GM12892 (cell line): ENCODE data around the gene MAOA.

Experiments used
- POLR2A ChIP-seq: IDR thresholded peaks from 2 replicates; pipeline ENCODE4 v1.6.1; 2011; ENCODE audit warnings: low read depth, low read length, control low read depth
- POLR2AphosphoS5 ChIP-seq: IDR thresholded peaks from 2 replicates; pipeline ENCODE4 v1.6.1; 2011; ENCODE audit warnings: low read depth, low read length, control low read depth
- TAF1 ChIP-seq: IDR thresholded peaks from 2 replicates; pipeline ENCODE4 v1.6.1; 2011; ENCODE audit warnings: low read depth, mild to moderate bottlenecking, control low read depth, low read length, borderline replicate concordance

- TF ChIP-seq POLR2A: no peak
- no peak for TF ChIP-seq POLR2AphosphoS5
- no peak for TF ChIP-seq TAF1
These were observed 91.4 kb downstream of the MAOA start for GRCh38 chrX:43747476-43747875.
